ENCODE data around the gene FOSB. TPM values are rescaled to one million over a fixed set of nuclear protein-coding genes. Genes with fewer than 3 reads are reported as not detected.

Gene FOSB
- total and polyA plus RNA-seq, 7 donors = 1.1 to 28.1 (median 11.0) TPM

DNA sequence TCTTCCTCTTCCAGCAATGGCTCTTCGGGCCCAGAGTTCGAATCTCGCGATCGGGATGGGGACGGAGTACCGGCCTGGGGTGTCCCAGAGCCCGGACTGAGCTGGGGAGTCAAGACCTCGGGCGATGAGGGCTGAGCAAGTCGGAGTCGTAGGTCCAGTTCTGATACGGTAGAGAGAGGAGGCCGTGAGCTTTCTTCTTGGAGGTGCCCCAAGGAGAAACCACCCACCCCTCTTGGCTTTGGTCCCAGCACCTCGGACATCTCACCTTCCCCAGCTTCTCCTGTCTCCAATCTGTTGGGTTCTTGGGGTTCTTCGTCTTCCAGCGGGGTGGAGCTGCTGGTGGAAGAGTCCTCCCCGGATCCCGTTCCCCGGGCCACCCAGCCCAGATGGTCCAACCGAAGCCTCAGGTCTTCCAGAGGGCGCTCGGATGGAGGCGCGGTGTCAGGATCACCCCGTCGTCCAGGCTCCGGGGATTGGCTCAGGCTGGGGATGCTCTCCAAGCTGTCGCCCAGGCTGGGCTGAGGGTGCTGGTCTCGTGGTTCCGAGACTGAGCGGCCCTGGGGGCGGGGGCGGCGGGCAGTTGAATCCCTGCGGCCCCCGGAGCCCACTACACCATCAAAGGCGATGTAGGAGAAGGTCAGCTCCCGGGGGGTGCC is 26.6 kb downstream of the FOSB start:
- Histone ChIP-seq H3K4me3 (no peak overlapping the region), H3K27me3 (peaks cover 2 to 12% (median 5%) of the 10 kb centered on the region in 3 donors), H3K9me3 (no peaks in the 10 kb centered on the region), H3K4me1 (peaks cover 0 to 52% (median 45%) of the 10 kb centered on the region in 4 donors), H3K36me3 (no peaks in the 10 kb centered on the region), H3K27ac (no peak overlapping the region)
- no peak for TF ChIP-seq EP300 (IDR thresholded peaks at IDR 0.05)
- TF ChIP-seq, protein P1, sequence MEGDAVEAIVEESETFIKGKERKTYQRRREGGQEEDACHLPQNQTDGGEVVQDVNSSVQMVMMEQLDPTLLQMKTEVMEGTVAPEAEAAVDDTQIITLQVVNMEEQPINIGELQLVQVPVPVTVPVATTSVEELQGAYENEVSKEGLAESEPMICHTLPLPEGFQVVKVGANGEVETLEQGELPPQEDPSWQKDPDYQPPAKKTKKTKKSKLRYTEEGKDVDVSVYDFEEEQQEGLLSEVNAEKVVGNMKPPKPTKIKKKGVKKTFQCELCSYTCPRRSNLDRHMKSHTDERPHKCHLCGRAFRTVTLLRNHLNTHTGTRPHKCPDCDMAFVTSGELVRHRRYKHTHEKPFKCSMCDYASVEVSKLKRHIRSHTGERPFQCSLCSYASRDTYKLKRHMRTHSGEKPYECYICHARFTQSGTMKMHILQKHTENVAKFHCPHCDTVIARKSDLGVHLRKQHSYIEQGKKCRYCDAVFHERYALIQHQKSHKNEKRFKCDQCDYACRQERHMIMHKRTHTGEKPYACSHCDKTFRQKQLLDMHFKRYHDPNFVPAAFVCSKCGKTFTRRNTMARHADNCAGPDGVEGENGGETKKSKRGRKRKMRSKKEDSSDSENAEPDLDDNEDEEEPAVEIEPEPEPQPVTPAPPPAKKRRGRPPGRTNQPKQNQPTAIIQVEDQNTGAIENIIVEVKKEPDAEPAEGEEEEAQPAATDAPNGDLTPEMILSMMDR (IDR thresholded peaks at IDR 0.05) = no peak
- TF ChIP-seq POLR2A (IDR thresholded peaks at IDR 0.05) = no peak
- no peak for TF ChIP-seq POLR2AphosphoS5 (IDR thresholded peaks at IDR 0.05)
- 87 to 95% methylated on average over 39 of the region's 39 CpGs for WGBS, 2 donors
- no peak for DNase-seq
- intact Hi-C loops (cut with DNase I) = no loop called here

DNA sequence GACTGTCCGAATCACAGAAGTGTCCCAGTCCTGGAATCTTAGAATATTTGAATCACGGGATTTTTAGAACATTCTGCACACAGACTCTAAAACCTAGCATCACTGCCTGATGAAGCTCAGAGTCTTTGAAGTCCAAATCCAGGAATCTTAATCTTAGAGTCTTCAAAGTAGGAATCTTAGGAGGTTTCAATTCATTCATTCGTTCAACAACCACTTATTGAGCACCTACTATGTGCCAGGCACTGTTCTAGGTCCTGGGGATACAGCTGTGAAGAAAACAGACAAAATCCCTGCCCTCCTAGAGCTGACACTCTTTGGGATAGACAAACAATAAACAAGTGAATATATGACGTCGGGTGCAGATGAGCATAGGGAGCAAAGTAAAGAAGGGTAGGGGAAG is 27.4 kb downstream of the FOSB start:
- intact Hi-C loops (cut with DNase I) = no loop called here
- no peak overlapping the region for H3K27ac ChIP-seq
- no peak for TF ChIP-seq POLR2AphosphoS5 (IDR thresholded peaks at IDR 0.05)
- TF ChIP-seq EP300 (IDR thresholded peaks at IDR 0.05) = no peak
- TF ChIP-seq, protein P1 (IDR thresholded peaks at IDR 0.05) = no peak
- TF ChIP-seq POLR2A (IDR thresholded peaks at IDR 0.05) = no peak
- H3K4me3 ChIP-seq = no peak overlapping the region
- H3K4me1 ChIP-seq = peaks cover 0 to 54% (median 47%) of the 10 kb centered on the region in 4 donors
- no peaks in the 10 kb centered on the region for H3K9me3 ChIP-seq
- peaks cover 4 to 20% (median 11%) of the 10 kb centered on the region in 3 donors for H3K27me3 ChIP-seq
- H3K36me3 ChIP-seq = no peaks in the 10 kb centered on the region
- DNase-seq = no peak
- WGBS, 2 donors = 66 to 90% methylated on average over 5 of the region's 5 CpGs

DNA sequence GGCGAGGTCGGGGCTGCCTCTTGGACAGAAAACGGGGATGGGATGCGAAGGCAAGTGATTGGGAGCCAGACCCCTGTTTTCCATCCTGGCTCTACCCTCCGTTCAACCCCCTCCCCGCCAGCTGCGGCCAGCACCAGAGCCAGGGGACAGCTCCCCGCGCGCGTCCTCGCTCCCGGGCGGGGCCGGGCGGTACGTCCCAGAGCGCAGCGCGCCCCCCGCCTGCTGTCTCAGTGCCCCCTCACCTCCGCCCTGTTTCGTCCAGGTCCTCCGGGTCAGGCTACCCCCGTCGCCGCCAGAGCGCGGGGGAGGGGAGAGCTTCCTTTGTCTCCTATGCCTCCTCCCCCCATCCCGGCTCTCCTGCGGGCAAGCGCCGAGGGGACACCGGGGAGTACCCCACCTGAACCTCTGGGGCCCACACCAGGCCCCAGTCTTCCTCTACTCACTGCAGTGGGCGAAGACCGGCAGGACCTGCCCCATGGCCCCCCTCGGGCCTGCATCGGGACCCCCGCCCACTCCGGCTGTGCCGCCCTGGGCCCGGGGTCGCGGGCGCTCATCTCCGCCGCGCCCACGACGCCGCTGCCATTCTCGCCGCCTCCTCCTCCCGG is 28.7 kb downstream of the FOSB start:
- 1% methylated on average over 54 of the region's 54 CpGs for WGBS, 2 donors
- intact Hi-C loops (cut with DNase I) = no loop called here
- H3K27me3 ChIP-seq = peaks cover 4 to 31% (median 11%) of the 10 kb centered on the region in 3 donors
- H3K4me3 ChIP-seq = peak overlapping the region; percentile 50 to 86 (median 69)
- H3K4me1 ChIP-seq = peaks cover 0 to 54% (median 47%) of the 10 kb centered on the region in 4 donors
- peak overlapping the region; percentile 48 to 73 (median 66) for H3K27ac ChIP-seq
- no peaks in the 10 kb centered on the region for H3K36me3 ChIP-seq
- H3K9me3 ChIP-seq = no peaks in the 10 kb centered on the region
- TF ChIP-seq POLR2A (IDR thresholded peaks at IDR 0.05) = no peak
- no peak for DNase-seq

DNA sequence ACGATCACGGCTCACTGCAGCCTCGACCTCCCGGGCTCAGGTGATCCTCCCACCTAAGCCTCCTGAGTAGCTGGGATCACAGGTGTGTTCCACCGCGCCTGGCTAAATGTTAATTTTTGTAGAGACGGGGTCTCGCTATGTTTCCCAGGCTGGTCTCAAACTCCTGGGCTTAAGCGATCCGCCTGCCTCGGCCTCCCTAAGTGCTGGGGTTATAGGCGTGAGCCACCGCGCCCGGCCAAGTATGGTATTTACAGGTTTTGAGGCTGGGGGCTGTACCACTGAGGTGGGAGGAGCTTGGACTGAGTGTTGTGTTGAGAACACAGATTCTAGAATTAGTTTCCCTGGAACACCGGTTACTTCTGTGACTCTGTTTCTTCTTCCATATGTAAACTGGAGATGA is 30.0 kb downstream of the FOSB start:
- no peaks in the 10 kb centered on the region for H3K36me3 ChIP-seq
- no peak overlapping the region for H3K4me3 ChIP-seq
- H3K27me3 ChIP-seq = peaks cover 4 to 35% (median 11%) of the 10 kb centered on the region in 3 donors
- 16 to 26% methylated on average over 16 of the region's 16 CpGs for WGBS, 2 donors
- H3K9me3 ChIP-seq = no peaks in the 10 kb centered on the region
- no peak overlapping the region for H3K27ac ChIP-seq
- intact Hi-C loops (cut with DNase I) = no loop called here
- TF ChIP-seq, protein P1 (IDR thresholded peaks at IDR 0.05) = no peak
- TF ChIP-seq EP300 (IDR thresholded peaks at IDR 0.05) = no peak
- TF ChIP-seq POLR2A (IDR thresholded peaks at IDR 0.05) = no peak
- no peak for TF ChIP-seq POLR2AphosphoS5 (IDR thresholded peaks at IDR 0.05)
- peaks cover 0 to 46% (median 37%) of the 10 kb centered on the region in 4 donors for H3K4me1 ChIP-seq
- DNase-seq = no peak

DNA sequence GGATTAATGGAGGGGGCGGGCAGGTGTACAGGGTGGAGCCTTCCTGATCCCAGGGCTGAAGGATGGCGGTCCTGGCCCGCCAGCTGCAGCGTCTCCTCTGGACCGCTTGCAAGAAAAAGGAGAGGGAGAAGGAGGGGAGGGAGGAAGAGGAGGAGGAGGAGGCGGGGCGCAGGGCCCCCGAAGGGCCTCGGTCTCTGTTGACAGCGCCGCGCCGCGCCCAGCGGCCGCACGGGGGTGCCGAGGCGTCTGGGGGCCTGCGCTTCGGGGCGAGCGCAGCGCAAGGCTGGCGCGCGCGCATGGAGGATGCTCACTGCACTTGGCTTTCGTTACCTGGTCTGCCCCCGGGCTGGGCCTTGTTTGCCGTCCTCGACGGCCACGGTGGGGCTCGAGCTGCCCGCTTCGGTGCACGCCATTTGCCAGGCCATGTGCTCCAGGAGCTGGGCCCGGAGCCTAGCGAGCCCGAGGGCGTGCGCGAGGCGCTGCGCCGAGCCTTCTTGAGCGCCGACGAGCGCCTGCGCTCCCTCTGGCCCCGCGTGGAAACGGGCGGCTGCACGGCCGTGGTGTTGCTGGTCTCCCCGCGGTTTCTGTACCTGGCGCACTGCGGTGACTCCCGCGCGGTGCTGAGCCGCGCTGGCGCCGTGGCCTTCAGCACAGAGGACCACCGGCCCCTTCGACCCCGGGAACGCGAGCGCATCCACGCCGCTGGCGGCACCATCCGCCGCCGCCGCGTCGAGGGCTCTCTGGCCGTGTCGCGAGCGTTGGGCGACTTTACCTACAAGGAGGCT is 30.8 kb downstream of the FOSB start, which contains the start of gene PPM1N:
Gene PPM1N (plus strand): TSS at position 33 of the 785 bp plus-strand sequence. CDS start 30 bp downstream, at position 63.
- 3 to 10% methylated on average over 89 of the region's 89 CpGs for WGBS, 2 donors
- Histone ChIP-seq H3K4me1 (peaks cover 0 to 40% (median 35%) of the 10 kb centered on the region in 4 donors), H3K27me3 (peaks cover 4 to 35% (median 11%) of the 10 kb centered on the region in 3 donors), H3K36me3 (no peaks in the 10 kb centered on the region), H3K9me3 (no peaks in the 10 kb centered on the region), H3K4me3 (peak within 1 kb of the TSS; percentile 14 to 86 (median 69)), H3K27ac (peak within 1 kb of the TSS; percentile 35 to 54 (median 42))
- intact Hi-C loops (cut with DNase I) = no loop called here
- no peak for DNase-seq
- TF ChIP-seq, protein P1 (IDR thresholded peaks at IDR 0.05) = no peak
- TF ChIP-seq EP300 (IDR thresholded peaks at IDR 0.05) (no peak), POLR2A (IDR thresholded peaks at IDR 0.05) (no peak), POLR2AphosphoS5 (IDR thresholded peaks at IDR 0.05) (no peak)

Measured in sigmoid colon (tissue), 7 donors.